Stimulated activated CD8-positive, alpha-beta memory T cell treated with anti-CD3 and anti-CD28 coated beads, Interleukin-7, amount 100 ng/mL, for 48 hours (primary cell): ENCODE data around the gene PCNX1.
"Not testable (repeated sequence)": the region's sequence is repeated elsewhere in the genome, so short reads cannot be mapped to it uniquely, and the experiment has no call there.

ENCODE experiments used
- DNase-seq, 2 donors: peaks; one replicate each; pipeline ENCODE4 v3.0.0-alpha.2; 2020; ENCODE audit warnings: low read depth in 1 of 2; ENCODE audit errors: extremely low read depth in 1 of 2

The PCNX1 gene

DNA sequence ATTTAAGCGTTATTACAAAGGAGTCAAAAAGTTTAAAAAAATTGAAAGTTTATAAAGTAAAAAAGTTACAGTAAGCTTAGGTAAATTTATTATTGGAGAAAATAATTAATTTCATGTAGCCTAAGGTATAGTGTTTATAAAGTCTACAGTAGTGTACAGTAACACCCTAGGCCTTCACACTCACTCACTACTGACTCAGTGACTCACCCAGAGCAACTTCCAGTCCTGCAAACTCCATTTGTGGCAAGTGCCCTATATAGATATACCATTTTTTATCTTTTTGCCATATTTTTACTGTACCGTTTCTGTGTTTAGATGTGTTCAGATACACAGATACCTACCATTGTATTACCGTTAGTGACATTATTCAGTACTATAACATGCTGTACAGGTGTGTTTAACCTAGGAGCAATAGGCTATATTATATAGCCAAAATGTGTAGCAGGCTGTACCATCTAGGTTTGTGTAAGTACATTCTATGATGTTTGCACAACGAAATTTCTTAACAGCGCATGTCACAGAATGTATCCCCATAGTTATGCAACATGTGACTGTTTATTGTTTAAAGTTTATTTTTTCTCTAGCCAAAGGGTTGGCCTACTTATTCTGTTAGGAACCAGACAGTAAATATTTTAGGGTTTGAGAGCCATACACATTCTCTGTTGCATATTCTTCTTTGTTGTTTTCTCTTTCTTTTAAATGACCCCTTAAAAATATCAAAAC lies 155.5 kb downstream of the PCNX1 start:
- DNase-seq: no peak

DNA sequence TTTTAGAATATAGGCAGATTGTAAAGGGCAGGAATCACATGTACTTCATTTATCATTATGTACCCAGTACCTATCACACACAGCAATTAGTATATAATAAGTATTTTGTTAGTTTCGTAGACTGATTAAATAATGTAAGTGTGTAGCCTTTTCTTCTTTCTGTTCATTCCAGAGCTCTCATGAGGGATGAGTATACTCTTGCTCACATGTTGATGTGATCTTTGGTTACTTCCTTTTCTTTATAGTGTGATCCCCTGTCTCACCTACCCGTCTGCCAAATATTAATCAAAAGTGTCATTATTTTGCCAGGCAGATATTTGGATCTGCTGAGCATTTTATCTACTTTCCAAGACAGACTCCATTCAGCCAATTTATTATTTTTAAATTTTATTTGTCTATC lies 156.1 kb downstream of the PCNX1 start:
- DNase-seq: no peak

DNA sequence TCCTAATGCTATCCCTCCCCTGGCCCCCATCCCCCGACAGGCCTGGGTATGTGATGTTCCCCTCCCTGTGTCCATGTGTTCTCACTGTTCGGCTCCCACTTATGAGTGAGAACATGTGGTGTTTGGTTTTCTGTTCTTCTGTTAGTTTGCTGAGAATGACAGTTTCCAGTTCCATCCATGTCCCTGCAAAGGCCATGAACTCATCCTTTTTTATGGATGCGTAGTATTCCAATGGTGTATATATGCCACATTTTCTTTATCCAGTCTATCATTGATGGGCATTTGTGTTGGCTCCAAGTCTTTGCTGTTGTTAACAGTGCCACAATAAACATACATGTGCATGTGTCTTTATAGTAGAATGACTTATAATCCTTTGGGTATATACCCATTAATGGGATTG lies 157.5 kb downstream of the PCNX1 start:
- not testable (repeated sequence) for DNase-seq

DNA sequence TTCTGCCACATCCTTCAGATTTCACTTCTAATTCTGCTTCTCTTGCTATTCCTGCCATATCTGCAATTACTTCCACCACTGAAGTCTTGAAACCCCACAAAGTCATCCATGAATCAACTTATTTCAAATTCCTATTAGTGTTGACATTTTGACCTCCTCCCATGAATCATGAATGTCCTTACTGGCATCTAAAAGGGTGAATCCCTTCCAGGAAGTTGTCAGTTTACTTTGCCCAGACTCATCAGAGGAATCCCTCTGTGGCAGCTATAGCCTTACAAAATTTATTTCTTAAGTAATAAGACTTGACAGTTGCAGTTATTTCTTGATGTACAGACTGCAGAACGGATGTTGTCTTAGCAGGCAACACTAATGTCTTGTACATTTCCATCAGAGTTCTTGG lies 162.9 kb downstream of the PCNX1 start:
- no peak for DNase-seq

DNA sequence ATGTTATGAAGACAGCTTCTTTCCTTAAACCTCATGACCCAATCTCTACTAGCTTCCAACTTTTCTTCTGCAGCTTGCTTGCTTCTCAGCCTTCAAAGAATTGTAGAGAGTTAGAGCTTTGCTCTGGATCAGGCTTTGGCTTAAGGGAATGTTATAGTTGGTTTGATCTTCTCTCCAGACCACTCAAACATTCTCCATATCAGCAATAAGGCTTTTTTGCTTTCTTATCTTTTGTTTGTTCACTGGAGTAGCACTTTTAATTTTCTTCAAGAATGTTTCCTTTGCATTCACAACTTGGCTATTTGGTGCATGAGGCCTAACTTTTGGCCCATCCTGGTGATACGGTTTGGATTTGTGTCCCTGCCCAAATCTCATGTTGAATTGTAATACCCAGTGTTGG lies 163.8 kb downstream of the PCNX1 start:
- no peak for DNase-seq

DNA sequence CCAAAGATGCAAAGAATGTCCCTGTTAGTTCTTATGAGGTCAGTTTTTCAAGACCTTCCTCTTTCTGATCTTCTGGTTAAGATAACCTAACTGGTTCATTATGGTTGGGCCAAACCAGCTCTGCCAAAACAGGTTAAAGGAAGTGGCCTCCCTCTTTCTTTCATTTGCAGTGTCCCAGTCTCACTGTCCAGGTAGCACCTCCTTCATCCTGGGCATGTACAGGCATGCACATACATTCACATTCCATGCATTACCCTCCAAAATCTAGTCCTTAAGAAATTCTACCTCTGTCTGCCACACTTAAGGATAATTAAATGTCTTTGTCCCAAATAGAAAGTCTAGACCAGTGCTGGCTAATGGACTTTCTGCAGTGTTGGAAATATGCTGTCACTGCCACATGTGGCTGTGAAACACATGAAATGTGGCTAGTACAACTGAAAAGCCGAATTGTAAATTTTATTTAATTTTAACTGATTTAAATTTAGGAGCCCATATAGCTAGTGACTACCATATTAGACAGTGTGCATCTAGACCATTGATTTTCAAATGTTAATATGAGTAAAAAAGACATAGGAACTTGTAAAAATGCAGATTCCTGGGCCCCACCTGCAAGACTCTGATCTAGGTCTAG lies 169.3 kb downstream of the PCNX1 start:
- DNase-seq: no peak

DNA sequence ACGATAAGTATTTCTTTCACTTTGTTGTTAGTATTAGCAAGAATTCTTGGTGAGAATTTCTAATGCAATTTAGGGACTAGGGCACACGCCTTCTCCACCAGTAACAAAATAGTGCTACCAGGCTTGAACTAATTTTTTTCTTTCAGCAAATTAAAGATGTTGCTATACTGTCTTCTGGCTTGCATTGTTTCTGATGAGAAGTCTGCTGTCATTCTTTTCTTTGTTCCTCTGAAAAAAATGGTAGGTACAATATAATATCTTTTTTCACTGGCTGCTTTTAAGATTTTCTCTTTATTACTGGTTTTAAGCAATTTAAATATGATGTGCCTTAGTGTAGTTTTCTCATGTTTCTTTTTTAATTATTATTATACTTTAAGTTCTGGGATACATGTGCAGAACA lies 171.2 kb downstream of the PCNX1 start:
- no peak for DNase-seq

DNA sequence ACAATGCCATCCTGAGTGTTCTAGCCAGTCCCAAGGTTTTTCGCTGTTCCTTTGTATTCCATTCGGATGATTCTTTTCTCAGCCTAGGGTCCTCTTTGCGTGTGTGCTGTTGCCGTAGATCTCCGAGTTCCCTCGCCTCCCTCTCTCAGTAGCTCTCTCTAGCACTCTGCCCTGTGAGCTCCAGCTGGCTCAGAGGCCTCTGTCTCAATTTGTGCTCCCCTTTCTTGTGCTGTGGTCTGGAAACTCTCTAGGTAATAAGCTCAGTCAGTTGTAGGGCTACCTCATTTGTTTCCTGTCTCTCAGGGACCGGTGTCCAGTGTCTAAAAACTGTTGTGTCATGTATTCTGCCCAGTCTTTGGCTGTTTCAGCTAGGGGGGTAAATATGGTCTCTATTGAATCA lies 179.3 kb downstream of the PCNX1 start:
- DNase-seq: no peak

DNA sequence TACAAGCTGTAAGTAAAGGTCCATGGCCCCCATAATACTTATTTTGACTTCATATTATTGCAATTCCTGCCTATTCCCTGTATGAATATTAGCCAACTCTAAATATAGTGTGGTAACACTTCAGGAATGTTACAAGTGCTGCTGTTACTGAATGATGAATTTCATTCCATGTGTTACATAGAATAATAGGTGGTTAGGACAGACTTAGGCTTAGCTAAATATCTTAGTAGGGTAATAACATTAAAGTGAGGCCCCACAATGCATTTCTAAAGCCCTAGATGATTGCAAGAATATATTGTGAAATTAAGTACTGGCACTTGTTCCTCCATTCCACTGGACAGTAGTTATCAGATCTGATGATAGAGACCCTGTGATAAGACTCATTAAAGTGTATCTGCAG lies 182.7 kb downstream of the PCNX1 start:
- DNase-seq: no peak

DNA sequence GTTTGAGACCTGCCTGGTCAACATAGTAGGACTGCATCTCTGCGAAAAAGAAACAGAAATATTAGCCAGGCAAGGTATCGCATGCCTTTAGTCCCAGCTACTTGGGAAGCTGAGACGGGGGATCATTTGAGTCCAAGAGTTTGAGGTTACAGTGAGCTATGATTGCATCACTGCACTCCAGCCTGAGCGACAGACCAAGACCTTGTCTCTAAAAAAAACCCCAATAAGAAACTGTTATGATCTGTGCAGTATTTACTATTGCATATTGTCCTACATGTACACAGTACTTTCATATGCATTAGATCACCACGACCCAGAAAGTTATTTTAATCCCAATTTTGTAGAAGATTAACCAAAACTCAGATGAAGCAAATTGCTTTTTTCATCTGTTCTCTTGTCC lies 187.5 kb downstream of the PCNX1 start:
- no peak for DNase-seq

DNA sequence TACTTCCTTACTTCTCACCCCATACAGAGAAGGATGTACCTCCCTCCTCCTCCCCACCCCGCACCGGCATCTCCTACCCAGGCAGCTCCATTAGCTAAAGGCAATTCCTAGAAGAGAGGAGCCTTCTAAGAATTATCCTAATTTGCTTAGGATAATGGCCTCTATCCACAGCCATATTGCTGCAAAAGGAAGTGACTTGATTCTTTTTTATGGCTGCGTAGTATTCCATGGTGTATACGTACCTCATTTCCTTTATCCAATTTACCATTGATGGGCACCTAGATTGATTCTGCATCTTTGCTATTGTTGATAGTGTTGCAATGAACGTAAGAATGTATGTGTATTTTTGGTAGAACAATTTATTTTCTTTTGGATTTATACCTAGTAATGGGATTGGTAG lies 189.7 kb downstream of the PCNX1 start:
- no peak for DNase-seq

DNA sequence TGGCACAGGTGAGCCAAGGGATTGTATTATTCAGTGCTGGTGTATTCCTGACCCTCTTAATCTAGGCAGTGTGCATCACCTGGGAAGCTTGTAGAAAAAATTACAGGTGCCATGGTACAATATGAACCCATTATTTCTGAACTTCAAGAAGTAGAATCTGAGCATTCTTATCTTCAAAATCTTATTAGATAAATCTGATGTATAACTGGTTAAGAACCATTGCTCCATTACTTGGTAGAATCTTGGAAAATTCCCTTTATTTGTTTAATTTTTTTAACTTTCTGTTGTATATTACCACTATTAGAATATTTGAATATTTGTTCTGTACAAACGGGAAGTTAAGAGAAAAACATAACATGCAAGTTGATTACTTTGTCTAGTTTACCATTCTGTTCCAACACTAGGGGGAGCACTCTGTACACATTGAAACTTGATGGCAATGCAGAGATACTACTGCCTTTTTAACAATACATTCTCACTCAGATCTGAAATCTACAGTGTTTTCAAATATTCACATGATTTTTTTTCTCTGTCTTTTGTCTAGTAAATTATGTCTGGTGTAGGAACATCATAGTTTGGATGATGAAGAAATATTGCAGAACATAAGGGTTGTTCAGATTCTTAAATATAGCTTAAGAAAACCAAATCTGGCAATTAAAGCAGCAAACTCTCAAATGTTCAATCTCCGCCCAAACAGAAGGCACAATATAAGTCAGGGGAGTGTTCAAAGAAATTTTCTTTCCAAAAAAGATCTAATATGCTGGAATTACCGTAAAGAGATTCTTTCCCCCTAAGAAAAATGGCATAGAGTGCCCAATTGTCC lies 196.6 kb downstream of the PCNX1 start:
- DNase-seq: no peak

DNA sequence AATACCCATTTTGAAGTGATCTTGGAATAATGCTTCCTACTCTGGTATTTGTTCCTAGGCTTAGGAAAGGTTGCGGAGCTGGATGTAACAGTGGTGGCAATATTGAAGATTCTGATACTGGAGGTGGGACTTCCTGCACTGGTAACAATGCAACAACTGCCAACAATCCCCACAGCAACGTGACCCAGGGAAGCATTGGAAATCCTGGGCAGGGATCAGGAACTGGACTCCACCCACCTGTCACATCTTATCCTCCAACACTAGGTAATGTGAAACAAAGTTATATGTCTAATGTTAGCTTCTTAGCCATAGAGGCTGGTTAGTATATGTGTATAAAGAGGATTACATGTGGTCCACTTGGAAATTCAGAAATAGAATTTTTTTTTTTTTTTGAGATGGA lies 197.9 kb downstream of the PCNX1 start:
- DNase-seq: no peak

DNA sequence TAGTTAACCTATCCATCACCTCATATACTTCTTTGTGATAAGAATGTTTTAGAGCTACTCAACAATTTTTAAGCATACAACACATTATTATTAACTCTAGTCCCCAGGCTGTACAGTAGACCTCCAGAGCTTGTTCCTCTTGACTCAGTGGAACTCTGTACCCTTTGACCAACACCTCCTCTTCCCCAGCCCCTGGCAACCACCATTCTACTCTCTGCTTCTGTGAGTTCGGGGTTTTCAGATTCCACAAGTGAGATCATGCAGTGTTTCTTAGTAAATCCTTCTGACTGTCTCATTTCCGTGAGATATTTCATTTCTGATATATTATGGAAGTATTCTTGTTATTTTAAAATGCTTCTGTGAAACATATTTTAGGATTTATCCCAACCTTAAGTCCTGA lies 200.7 kb downstream of the PCNX1 start:
- no peak for DNase-seq

DNA sequence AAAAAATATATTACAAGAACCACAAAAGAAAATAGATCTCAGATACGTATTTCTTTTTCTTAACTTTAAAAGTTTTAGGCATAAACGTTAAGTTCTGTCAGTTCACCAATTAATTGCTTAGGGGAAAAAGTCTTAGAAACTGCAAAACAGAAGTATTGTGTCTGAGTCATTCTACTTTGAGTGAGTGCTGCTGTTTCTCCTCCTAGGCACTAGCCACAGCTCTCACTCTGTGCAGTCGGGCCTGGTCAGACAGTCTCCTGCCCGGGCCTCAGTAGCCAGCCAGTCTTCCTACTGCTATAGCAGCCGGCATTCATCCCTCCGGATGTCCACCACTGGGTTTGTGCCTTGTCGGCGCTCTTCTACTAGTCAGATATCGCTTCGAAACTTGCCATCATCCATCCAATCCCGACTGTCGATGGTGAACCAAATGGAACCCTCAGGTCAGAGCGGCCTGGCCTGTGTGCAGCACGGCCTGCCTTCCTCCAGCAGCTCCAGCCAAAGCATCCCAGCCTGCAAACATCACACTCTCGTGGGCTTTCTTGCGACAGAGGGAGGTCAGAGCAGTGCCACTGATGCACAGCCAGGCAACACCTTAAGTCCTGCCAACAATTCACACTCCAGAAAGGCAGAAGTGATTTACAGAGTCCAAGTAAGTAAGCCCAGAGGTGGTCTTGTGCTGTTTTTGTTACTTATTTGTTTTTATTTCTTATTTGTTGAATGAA lies 201.3 kb downstream of the PCNX1 start:
- DNase-seq: no peak

DNA sequence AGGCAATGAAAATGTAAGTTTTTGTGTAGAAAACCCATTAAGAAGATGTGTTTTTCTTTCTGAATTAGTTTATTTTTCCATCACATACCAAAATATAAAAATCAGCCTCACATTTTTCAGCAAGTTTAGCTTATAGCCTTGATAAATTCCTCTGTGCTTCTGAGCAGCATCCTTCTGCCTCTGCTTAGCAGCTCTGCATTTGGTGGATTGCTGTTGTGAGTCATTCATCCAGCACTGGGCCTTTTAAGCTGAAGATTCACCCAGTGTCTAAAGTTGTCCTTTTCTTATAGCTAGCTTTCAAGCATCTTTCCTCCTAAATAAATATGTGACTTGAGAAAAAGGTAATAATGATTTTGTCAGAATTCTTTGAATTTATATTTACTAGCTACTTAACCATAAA lies 206.1 kb downstream of the PCNX1 start:
- DNase-seq: no peak

DNA sequence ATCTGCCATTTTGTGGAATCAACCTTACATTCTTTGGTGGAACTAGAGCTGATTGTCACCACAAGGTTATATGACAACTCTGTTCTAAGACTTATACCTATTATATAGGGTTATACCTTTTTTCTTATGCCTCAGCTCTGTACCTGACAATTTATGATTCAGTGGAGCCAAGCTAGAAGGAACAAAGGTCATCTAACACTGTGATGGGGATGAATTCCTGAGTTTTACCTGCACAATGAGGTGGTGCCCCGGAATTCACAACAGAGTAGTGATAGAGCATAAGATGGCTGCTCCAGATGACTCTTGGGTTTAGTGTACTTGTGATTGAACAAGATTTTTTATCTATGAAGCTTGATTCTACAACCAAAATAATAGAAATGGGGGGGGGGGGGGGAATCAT lies 207.3 kb downstream of the PCNX1 start:
- DNase-seq: no peak

DNA sequence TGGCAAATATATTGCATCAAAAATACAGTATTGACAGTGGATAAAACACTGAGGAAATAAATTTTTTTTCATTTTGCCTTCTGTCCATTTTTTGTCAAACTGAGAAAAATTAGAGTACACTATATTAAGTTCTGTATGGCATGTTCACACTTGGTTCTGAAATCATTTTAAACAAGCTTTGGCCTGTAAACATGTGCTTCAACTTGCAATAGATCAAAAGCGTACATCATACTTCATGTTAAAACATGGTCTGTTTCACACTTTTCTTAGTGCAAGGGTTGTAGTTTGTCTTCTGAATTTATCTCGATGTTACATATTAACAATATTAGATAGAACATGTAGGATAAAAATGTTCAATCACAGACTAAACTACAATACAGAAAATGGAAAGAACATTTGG lies 208.0 kb downstream of the PCNX1 start:
- no peak for DNase-seq

DNA sequence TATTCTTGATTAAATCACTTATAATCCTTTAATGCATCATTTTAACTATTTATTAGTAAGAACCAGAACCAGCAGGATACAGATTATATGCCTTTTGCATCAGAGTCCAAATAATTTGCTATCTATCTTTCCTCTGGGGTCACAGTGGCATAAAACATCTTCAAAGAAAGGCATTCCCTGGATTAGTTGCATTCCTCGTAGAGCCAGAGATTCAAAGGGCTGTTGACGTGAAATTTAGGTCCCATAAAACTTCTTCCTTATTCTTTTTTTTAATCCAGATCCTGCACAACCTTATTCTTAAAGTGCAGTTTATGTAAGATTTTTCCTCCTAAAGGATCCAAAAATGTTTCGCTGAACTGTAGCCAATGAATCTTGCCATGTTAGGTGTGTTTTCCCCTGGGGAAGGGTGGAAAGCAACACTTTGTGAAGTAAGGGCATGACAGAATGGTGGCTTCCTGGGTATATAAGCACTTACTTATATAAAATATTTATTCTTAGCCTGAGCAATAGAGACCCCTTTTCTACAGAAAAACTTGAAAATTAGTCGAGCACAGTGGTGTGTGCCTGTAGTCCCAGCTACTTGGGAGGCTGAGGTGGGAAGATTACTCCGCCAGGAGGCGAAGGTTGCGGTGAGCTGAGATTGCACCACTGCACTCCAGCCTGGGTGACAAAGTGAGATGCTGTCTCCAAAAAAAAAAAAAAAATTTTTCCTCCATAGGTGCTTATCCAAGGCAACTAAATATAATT lies 208.7 kb downstream of the PCNX1 start:
- DNase-seq: no peak

DNA sequence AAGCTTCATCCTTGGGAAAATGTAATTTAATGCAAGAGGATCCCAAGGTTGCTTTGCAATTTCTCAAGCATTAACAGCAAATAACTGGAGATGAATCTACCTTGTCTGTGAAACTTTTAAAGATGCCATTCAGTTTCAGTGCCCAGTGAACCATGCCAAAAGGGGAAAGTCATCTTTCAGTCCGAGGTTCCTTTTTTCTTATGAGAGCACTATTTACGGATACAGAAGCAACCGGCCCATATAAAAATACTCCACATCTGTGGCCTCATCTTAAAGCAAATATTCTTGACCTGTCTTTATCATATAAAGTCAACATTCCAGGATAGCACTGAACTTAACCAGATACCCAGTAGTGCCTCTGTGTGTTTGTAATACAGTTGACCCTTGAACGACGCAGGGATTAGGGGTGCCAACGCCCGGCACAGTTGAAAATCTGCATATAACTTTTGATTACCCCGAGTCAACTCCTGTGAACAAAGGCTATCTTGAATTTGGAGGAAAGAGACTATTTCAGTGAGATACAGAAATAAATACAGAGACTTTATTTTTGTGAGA lies 209.4 kb downstream of the PCNX1 start:
- DNase-seq: no peak
